GM12878 (cell line): ENCODE results near the gene CTCFL.
"Not testable (repeated sequence)": the region's sequence is repeated elsewhere in the genome, so short reads cannot be mapped to it uniquely, and the experiment has no call there.

Source experiments
- CHD2 ChIP-seq: IDR thresholded peaks from 2 replicates; pipeline ENCODE4 v1.6.1; 2011; ENCODE audit warnings: low read depth, low read length, improper control_type of control experiment, borderline replicate concordance
- FOS ChIP-seq: IDR thresholded peaks from 3 replicates; pipeline ENCODE4 v1.6.1; 2011; ENCODE audit warnings: borderline replicate concordance; ENCODE audit not compliant: insufficient read length; ENCODE audit errors: extremely low read depth
- POLR2A ChIP-seq: IDR thresholded peaks from 2 replicates; pipeline ENCODE4 v1.6.1; 2011; ENCODE audit warnings: low read depth, mild to moderate bottlenecking, low read length
- POLR2AphosphoS5 ChIP-seq: IDR thresholded peaks from 2 replicates; pipeline ENCODE4 v1.6.1; 2011; ENCODE audit warnings: mild to moderate bottlenecking, low read length, inconsistent platforms
- SMC3 ChIP-seq: IDR thresholded peaks from 2 replicates; pipeline ENCODE4 v1.6.1; 2011; ENCODE audit warnings: low read length, improper control_type of control experiment, borderline replicate concordance
- SREBF2 ChIP-seq: IDR thresholded peaks from 2 replicates; pipeline ENCODE4 v1.6.1; 2012; ENCODE audit warnings: mild to moderate bottlenecking, low read length
- ZNF217 ChIP-seq: fragments of 450-650 bp; IDR thresholded peaks from 2 replicates; pipeline ENCODE4 v1.6.1; 2017; ENCODE audit warnings: antibody characterized with exemption, mild to moderate bottlenecking
- TF ChIP-seq, protein P1 (sequence below), 3 experiments: IDR thresholded peaks in 2 of 3; conservative IDR thresholded peaks in 1 of 3; 2 replicates each; pipeline ENCODE4 v1.5.1; 2011; ENCODE audit warnings: low read depth in 3 of 3, low read length in 3 of 3, mild to moderate bottlenecking in 3 of 3, control low read depth in 2 of 3, moderate library complexity in 2 of 3, inconsistent platforms in 1 of 3, mixed read lengths in 1 of 3; ENCODE audit not compliant: control insufficient read depth in 2 of 3, insufficient read depth in 1 of 3; ENCODE audit errors: extremely low read depth in 1 of 3
- TF ChIP-seq, protein P2 (sequence below): IDR thresholded peaks from 2 replicates; pipeline ENCODE4 v1.6.1; 2012; ENCODE audit warnings: low read depth, low read length, improper control_type of control experiment
- TF ChIP-seq, protein P3 (sequence below): fragments of 450-650 bp; IDR thresholded peaks from 2 replicates; pipeline ENCODE4 v1.6.1; 2017; ENCODE audit warnings: antibody characterized with exemption, mild to moderate bottlenecking, moderate library complexity
- TF ChIP-seq, protein P4 (sequence below): IDR thresholded peaks from 2 replicates; pipeline ENCODE4 v1.6.1; 2012; ENCODE audit warnings: improper control_type of control experiment, low read depth, low read length; ENCODE audit not compliant: insufficient replicate concordance

DNA sequence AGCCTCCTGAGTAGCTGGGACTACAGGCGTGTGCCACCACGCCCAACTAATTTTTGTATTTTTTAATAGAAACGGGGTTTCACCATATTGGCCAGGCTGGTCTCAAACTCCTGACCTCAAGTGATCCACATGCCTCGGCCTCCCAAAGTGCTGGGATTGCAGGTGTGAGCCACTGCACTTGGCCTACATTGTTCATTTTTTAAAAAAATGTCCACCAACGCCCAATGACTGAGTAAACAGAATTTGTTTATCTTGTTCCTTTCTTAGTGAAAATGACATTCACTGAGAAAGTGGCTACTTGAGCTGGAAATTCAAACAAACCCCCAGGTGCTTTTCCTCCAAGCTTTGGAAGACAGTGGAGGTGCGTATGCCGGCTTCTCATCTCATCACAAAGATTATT is 13.2 kb downstream of the CTCFL start:
- TF ChIP-seq POLR2A, ZNF217, SMC3, CHD2, FOS, POLR2AphosphoS5, SREBF2: not testable (repeated sequence)
- TF ChIP-seq, protein P1, sequence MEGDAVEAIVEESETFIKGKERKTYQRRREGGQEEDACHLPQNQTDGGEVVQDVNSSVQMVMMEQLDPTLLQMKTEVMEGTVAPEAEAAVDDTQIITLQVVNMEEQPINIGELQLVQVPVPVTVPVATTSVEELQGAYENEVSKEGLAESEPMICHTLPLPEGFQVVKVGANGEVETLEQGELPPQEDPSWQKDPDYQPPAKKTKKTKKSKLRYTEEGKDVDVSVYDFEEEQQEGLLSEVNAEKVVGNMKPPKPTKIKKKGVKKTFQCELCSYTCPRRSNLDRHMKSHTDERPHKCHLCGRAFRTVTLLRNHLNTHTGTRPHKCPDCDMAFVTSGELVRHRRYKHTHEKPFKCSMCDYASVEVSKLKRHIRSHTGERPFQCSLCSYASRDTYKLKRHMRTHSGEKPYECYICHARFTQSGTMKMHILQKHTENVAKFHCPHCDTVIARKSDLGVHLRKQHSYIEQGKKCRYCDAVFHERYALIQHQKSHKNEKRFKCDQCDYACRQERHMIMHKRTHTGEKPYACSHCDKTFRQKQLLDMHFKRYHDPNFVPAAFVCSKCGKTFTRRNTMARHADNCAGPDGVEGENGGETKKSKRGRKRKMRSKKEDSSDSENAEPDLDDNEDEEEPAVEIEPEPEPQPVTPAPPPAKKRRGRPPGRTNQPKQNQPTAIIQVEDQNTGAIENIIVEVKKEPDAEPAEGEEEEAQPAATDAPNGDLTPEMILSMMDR (IDR thresholded peaks at IDR 0.05 in 2 of 3, conservative IDR thresholded peaks at IDR 0.05 in 1 of 3; ENCODE audit: control insufficient read depth in 2 of 3, extremely low read depth in 1 of 3, insufficient read depth in 1 of 3, low read depth in 3 of 3, low read length in 3 of 3), result not testable (repeated sequence)
- TF ChIP-seq, protein P2, sequence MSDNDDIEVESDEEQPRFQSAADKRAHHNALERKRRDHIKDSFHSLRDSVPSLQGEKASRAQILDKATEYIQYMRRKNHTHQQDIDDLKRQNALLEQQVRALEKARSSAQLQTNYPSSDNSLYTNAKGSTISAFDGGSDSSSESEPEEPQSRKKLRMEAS, result not testable (repeated sequence)
- TF ChIP-seq, protein P3, sequence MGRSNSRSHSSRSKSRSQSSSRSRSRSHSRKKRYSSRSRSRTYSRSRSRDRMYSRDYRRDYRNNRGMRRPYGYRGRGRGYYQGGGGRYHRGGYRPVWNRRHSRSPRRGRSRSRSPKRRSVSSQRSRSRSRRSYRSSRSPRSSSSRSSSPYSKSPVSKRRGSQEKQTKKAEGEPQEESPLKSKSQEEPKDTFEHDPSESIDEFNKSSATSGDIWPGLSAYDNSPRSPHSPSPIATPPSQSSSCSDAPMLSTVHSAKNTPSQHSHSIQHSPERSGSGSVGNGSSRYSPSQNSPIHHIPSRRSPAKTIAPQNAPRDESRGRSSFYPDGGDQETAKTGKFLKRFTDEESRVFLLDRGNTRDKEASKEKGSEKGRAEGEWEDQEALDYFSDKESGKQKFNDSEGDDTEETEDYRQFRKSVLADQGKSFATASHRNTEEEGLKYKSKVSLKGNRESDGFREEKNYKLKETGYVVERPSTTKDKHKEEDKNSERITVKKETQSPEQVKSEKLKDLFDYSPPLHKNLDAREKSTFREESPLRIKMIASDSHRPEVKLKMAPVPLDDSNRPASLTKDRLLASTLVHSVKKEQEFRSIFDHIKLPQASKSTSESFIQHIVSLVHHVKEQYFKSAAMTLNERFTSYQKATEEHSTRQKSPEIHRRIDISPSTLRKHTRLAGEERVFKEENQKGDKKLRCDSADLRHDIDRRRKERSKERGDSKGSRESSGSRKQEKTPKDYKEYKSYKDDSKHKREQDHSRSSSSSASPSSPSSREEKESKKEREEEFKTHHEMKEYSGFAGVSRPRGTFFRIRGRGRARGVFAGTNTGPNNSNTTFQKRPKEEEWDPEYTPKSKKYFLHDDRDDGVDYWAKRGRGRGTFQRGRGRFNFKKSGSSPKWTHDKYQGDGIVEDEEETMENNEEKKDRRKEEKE, result not testable (repeated sequence)
- TF ChIP-seq, protein P4, sequence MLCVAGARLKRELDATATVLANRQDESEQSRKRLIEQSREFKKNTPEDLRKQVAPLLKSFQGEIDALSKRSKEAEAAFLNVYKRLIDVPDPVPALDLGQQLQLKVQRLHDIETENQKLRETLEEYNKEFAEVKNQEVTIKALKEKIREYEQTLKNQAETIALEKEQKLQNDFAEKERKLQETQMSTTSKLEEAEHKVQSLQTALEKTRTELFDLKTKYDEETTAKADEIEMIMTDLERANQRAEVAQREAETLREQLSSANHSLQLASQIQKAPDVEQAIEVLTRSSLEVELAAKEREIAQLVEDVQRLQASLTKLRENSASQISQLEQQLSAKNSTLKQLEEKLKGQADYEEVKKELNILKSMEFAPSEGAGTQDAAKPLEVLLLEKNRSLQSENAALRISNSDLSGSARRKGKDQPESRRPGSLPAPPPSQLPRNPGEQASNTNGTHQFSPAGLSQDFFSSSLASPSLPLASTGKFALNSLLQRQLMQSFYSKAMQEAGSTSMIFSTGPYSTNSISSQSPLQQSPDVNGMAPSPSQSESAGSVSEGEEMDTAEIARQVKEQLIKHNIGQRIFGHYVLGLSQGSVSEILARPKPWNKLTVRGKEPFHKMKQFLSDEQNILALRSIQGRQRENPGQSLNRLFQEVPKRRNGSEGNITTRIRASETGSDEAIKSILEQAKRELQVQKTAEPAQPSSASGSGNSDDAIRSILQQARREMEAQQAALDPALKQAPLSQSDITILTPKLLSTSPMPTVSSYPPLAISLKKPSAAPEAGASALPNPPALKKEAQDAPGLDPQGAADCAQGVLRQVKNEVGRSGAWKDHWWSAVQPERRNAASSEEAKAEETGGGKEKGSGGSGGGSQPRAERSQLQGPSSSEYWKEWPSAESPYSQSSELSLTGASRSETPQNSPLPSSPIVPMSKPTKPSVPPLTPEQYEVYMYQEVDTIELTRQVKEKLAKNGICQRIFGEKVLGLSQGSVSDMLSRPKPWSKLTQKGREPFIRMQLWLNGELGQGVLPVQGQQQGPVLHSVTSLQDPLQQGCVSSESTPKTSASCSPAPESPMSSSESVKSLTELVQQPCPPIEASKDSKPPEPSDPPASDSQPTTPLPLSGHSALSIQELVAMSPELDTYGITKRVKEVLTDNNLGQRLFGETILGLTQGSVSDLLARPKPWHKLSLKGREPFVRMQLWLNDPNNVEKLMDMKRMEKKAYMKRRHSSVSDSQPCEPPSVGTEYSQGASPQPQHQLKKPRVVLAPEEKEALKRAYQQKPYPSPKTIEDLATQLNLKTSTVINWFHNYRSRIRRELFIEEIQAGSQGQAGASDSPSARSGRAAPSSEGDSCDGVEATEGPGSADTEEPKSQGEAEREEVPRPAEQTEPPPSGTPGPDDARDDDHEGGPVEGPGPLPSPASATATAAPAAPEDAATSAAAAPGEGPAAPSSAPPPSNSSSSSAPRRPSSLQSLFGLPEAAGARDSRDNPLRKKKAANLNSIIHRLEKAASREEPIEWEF, result not testable (repeated sequence)
